Activated naive CD4-positive, alpha-beta T cell treated with anti-CD3 and anti-CD28 coated beads, Interleukin-2, amount 50 U/mL, for 16 hours (primary cell): ENCODE measurements around the gene DKK3.

Experiments
- DNase-seq: peaks from one replicate; pipeline ENCODE4 v3.0.0-alpha.2; 2020

DKK3 gene

GRCh38 chr11:11980841-11981308 is 27.6 kb downstream of the DKK3 start:
- no peak for DNase-seq

- DNase-seq = no peak
These were observed 28.2 kb downstream of the DKK3 start for GRCh38 chr11:11980200-11980599.

GRCh38 chr11:11979488-11980117 is 28.8 kb downstream of the DKK3 start:
- DNase-seq = no peak

- DNase-seq = no peak
These were observed 29.5 kb downstream of the DKK3 start for GRCh38 chr11:11978792-11979487.

- DNase-seq = no peak
These were observed 30.3 kb downstream of the DKK3 start for GRCh38 chr11:11978098-11978637.

GRCh38 chr11:11977206-11977938 is 31.1 kb downstream of the DKK3 start:
- DNase-seq = no peak

- DNase-seq = no peak
These were observed 31.8 kb downstream of the DKK3 start for GRCh38 chr11:11976481-11977127.

GRCh38 chr11:11975201-11976092 is 33.0 kb downstream of the DKK3 start:
- no peak for DNase-seq

GRCh38 chr11:11973866-11974265 is 34.6 kb downstream of the DKK3 start:
- DNase-seq = no peak

- DNase-seq = no peak
These were observed 35.0 kb downstream of the DKK3 start for GRCh38 chr11:11973361-11973800.

- DNase-seq = no peak
These were observed 35.6 kb downstream of the DKK3 start for GRCh38 chr11:11972730-11973341.

- DNase-seq = no peak
These were observed 36.4 kb downstream of the DKK3 start for GRCh38 chr11:11971906-11972547.

GRCh38 chr11:11970556-11970955 is 37.9 kb downstream of the DKK3 start:
- no peak for DNase-seq

- DNase-seq = no peak
These were observed 38.8 kb downstream of the DKK3 start for GRCh38 chr11:11969380-11970215.

- DNase-seq = no peak
These were observed 39.7 kb downstream of the DKK3 start for GRCh38 chr11:11968511-11969280.

- DNase-seq = no peak
These were observed 40.5 kb downstream of the DKK3 start for GRCh38 chr11:11967669-11968510.

- DNase-seq = peak; percentile 67
These were observed 41.4 kb downstream of the DKK3 start for GRCh38 chr11:11966826-11967668.
